Prostate gland (tissue), 2 donors: ENCODE measurements around the gene SMO.

Source experiments
- POLR2A ChIP-seq: fragments of 450-650 bp; IDR thresholded peaks from one replicate; pipeline ENCODE4 v1.6.1; 2016; ENCODE audit warnings: antibody characterized with exemption, mild to moderate bottlenecking
- POLR2AphosphoS5 ChIP-seq: sonication (generic); formaldehyde crosslinking; IDR thresholded peaks from one replicate; pipeline ENCODE4 v1.6.1; 2017; ENCODE audit warnings: antibody characterized with exemption
- TF ChIP-seq, protein P1 (sequence below), 4 experiments: fragments of 200-600 bp in 2 of 4; fragments of 450-650 bp in 2 of 4; sonication (generic) in 2 of 4; IDR thresholded peaks; 1 replicate in 3 of 4; 2 replicates in 1 of 4; pipeline ENCODE4 v1.5.1; 2016 to 2019; ENCODE audit warnings: antibody characterized with exemption in 4 of 4, mild to moderate bottlenecking in 2 of 4, moderate library complexity in 2 of 4

DNA sequence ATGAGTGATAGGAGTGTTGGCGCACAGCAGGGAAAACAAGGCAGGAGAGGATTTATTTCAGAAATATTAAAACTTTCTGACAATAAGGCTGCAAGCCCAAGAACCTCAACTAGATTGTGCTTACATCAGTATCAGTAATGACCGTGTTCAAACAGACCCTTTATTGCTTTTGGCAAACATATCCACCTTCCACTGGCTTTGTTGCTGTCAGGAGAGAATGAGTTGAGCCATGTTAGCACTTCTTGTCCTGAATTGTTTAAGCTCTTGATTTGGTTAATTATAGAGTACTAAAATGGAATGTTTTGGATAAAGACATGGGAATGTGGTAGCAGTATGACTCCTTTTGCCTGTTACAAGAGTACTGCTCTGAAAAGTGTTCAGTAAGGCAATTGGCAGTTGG lies 40.2 kb downstream of the SMO start:
- TF ChIP-seq, protein P1, sequence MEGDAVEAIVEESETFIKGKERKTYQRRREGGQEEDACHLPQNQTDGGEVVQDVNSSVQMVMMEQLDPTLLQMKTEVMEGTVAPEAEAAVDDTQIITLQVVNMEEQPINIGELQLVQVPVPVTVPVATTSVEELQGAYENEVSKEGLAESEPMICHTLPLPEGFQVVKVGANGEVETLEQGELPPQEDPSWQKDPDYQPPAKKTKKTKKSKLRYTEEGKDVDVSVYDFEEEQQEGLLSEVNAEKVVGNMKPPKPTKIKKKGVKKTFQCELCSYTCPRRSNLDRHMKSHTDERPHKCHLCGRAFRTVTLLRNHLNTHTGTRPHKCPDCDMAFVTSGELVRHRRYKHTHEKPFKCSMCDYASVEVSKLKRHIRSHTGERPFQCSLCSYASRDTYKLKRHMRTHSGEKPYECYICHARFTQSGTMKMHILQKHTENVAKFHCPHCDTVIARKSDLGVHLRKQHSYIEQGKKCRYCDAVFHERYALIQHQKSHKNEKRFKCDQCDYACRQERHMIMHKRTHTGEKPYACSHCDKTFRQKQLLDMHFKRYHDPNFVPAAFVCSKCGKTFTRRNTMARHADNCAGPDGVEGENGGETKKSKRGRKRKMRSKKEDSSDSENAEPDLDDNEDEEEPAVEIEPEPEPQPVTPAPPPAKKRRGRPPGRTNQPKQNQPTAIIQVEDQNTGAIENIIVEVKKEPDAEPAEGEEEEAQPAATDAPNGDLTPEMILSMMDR (IDR thresholded peaks at IDR 0.05), result no peak
- TF ChIP-seq POLR2A (no peak), POLR2AphosphoS5 (no peak)
